GM23338 (cell line): ENCODE data around the gene SYCP3. TPM values are rescaled to one million over a fixed set of nuclear protein-coding genes. Genes with fewer than 3 reads are reported as not detected.

Source experiments
- polyA plus RNA-seq: library from polyadenylated mRNA; unstranded; fragments of >200 nt; fragmentation: Nextera tagmentation; extraction: Ambion mirVana; gene quantifications from 2 replicates; pipeline ENCODE4 v1.2.1, GENCODE V29; 2016
- small RNA-seq: library from RNA; depleted of rRNA; stranded (forward); fragments of <200 nt; gene quantifications from one replicate; pipeline ENCODE3, GENCODE V24; 2014; ENCODE audit warnings: low replicate concordance
- total RNA-seq: library from RNA; depleted of rRNA; stranded (reverse); fragments of >200 nt; shearing (Covaris generic); gene quantifications from 2 replicates; pipeline ENCODE4 v1.2.3, GENCODE V29; 2014; rRNA removed

SYCP3 gene
- total and polyA plus RNA-seq, 2 experiments from 2014 or later = 0.07 to 1.5 TPM

Small RNA genes lying within 50 kb of the gene (small RNA-seq; reads per million reads assigned to genes)
- gene RNA5SP368 (not detected), gene RNU6-101P (not detected), gene RNY1P16 (not detected)

Other genes starting within 250 kb of the SYCP3 start
- gene MYBPC1, start 144.5 kb downstream of the SYCP3 start, total RNA-seq = 0.54 TPM in 1 of 2 replicates, not detected in the other
- 0.18 TPM in 1 of 2 replicates, not detected in the other for gene MYBPC1, start 144.5 kb downstream of the SYCP3 start, polyA plus RNA-seq
- gene CHPT1, start 41.8 kb downstream of the SYCP3 start, total RNA-seq = 23.0 and 42.6 TPM in 2 replicates
- gene CHPT1, start 41.8 kb downstream of the SYCP3 start, polyA plus RNA-seq = 22.2 and 24.1 TPM in 2 replicates
- 54.1 and 58.3 TPM in 2 replicates for gene GNPTAB, start 91.5 kb upstream of the SYCP3 start, total RNA-seq
- gene GNPTAB, start 91.5 kb upstream of the SYCP3 start, polyA plus RNA-seq = 21.6 and 23.6 TPM in 2 replicates
- gene DRAM1, start 138.1 kb upstream of the SYCP3 start, total RNA-seq = 5.4 and 5.7 TPM in 2 replicates
- 8.5 and 8.6 TPM in 2 replicates for gene DRAM1, start 138.1 kb upstream of the SYCP3 start, polyA plus RNA-seq